AG04450 (cell line): Measurements from ENCODE around the gene NPIPA5. TPM values are rescaled to one million over a fixed set of nuclear protein-coding genes. Genes with fewer than 3 reads are reported as not detected.

ENCODE experiments used
- polyA plus RNA-seq: library from polyadenylated mRNA; depleted of rRNA; stranded (reverse); fragments of >200 nt; gene quantifications from 2 replicates; pipeline ENCODE4 v1.2.3, GENCODE V29; 2011; rRNA removed

NPIPA5 gene
- polyA plus RNA-seq, 1 experiment: 15.9 TPM

Other genes with a start within 250 kb of the NPIPA5 start
- 0.10 and 0.11 TPM in 2 replicates for gene MPV17L, start 17.5 kb upstream of the NPIPA5 start, polyA plus RNA-seq
- 43.9 and 51.4 TPM in 2 replicates for gene BMERB1, start 56.3 kb upstream of the NPIPA5 start, polyA plus RNA-seq